Measurements from ENCODE around the gene IGF2BP3. TPM values are rescaled to one million over a fixed set of nuclear protein-coding genes. Genes with fewer than 3 reads are reported as not detected.
A peak's percentile ranks its signal among the peaks of the same experiment; 100 is the strongest.

IGF2BP3 gene
- total RNA-seq, 1 experiment from 2014 or later = 80.2 TPM

GRCh38 chr7:23486002-23486773 lies 15.9 kb upstream of the IGF2BP3 start:
- ChIA-PET CTCF (no interaction called here), POLR2A (interaction anchor here (0.6 kb wide), 1 partner anchor 26 kb away, joined by 3 read pairs; no protein-coding TSS in a partner anchor)
- Histone ChIP-seq H3K36me3 (ENCODE audit: control insufficient read depth, insufficient read depth, low read length) (no peaks in the 10 kb centered on the region), H3K4me1 (ENCODE audit: control insufficient read depth, insufficient read depth, low read length) (peaks cover 4% of the 10 kb centered on the region), H3K27me3 (ENCODE audit: control insufficient read depth, insufficient read depth, low read length) (no peaks in the 10 kb centered on the region), H3K27ac (ENCODE audit: low read length) (0 out of 2 replicates have a peak overlapping the region, but pooled peaks have one; percentile 41), H3K9me3 (ENCODE audit: control insufficient read depth, insufficient read depth, low read depth, low read length) (no peaks in the 10 kb centered on the region), H3K4me3 (ENCODE audit: low read depth in 2 of 2, low read length in 2 of 2) (no peak overlapping the region)
- ATAC-seq (no peak), DNase-seq (ENCODE audit: low read depth, low spot score) (no peak)
- TF ChIP-seq CTCF (IDR thresholded peaks at IDR 0.05) (no peak), SIN3A (IDR thresholded peaks at IDR 0.05; ENCODE audit: borderline replicate concordance, insufficient read depth, low read depth, low read length) (no peak)
- intact Hi-C loops (cut with micrococcal nuclease; ENCODE audit: unreplicated experiment) (no loop called here), in situ Hi-C loops (cut with HindIII; ENCODE audit: low pct_unique_long_range_greater_than_20kb, low sequenced_read_pairs) (no loop called here)
- no TSS peak for BruUV-seq (replicated peaks)

GRCh38 chr7:23482686-23483085 lies 12.4 kb upstream of the IGF2BP3 start:
- no peaks in the 10 kb centered on the region for H3K27me3 ChIP-seq (ENCODE audit: control insufficient read depth, insufficient read depth, low read length)
- BruUV-seq (replicated peaks) = no TSS peak
- DNase-seq (ENCODE audit: low read depth, low spot score) (no peak), ATAC-seq (no peak)
- peaks cover 3% of the 10 kb centered on the region; the same call in 1 of the 2 replicates for H3K4me1 ChIP-seq (ENCODE audit: control insufficient read depth, insufficient read depth, low read length)
- no peak overlapping the region for H3K27ac ChIP-seq (ENCODE audit: low read length)
- H3K4me3 ChIP-seq (ENCODE audit: low read depth in 2 of 2, low read length in 2 of 2) = no peak overlapping the region
- no peaks in the 10 kb centered on the region for H3K9me3 ChIP-seq (ENCODE audit: control insufficient read depth, insufficient read depth, low read depth, low read length)
- TF ChIP-seq POLR2AphosphoS5 (IDR thresholded peaks at IDR 0.05; ENCODE audit: low read depth, low read length) = no peak
- in situ Hi-C loops (cut with HindIII; ENCODE audit: low pct_unique_long_range_greater_than_20kb, low sequenced_read_pairs) = no loop called here
- ChIA-PET POLR2A (interaction anchor here (0.7 kb wide), 1 partner anchor 21 kb away, joined by 3 read pairs; no protein-coding TSS in a partner anchor), CTCF (no interaction called here)
- no peaks in the 10 kb centered on the region for H3K36me3 ChIP-seq (ENCODE audit: control insufficient read depth, insufficient read depth, low read length)
- intact Hi-C loops (cut with micrococcal nuclease; ENCODE audit: unreplicated experiment) = no loop called here

GRCh38 chr7:23477962-23478866 lies 7.9 kb upstream of the IGF2BP3 start:
- no TSS peak for BruUV-seq (replicated peaks)
- Histone ChIP-seq H3K27me3 (ENCODE audit: control insufficient read depth, insufficient read depth, low read length) (no peaks in the 10 kb centered on the region), H3K9me3 (ENCODE audit: control insufficient read depth, insufficient read depth, low read depth, low read length) (no peaks in the 10 kb centered on the region), H3K36me3 (ENCODE audit: control insufficient read depth, insufficient read depth, low read length) (no peaks in the 10 kb centered on the region), H3K4me3 (ENCODE audit: low read depth in 2 of 2, low read length in 2 of 2) (no peak overlapping the region), H3K4me1 (ENCODE audit: control insufficient read depth, insufficient read depth, low read length) (peaks cover 17% of the 10 kb centered on the region), H3K27ac (ENCODE audit: low read length) (no peak overlapping the region; the same call in 1 of the 2 replicates)
- in situ Hi-C loops (cut with HindIII; ENCODE audit: low pct_unique_long_range_greater_than_20kb, low sequenced_read_pairs) = no loop called here
- DNase-seq (ENCODE audit: low read depth, low spot score) (no peak), ATAC-seq (no peak)
- intact Hi-C loops (cut with micrococcal nuclease; ENCODE audit: unreplicated experiment) = loop anchor here (10.0 kb wide), 1 partner anchor 203 kb away; no protein-coding TSS in a partner anchor
- ChIA-PET CTCF (no interaction called here), POLR2A (no interaction called here)
- TF ChIP-seq TCF7L2 (IDR thresholded peaks at IDR 0.05; ENCODE audit: low read depth, low read length) (no peak), POLR2AphosphoS5 (IDR thresholded peaks at IDR 0.05; ENCODE audit: low read depth, low read length) (no peak), SIN3A (IDR thresholded peaks at IDR 0.05; ENCODE audit: borderline replicate concordance, insufficient read depth, low read depth, low read length) (no peak), CTCF (IDR thresholded peaks at IDR 0.05) (no peak)

Measured in Panc1 (cell line).